Activated CD4-positive, alpha-beta memory T cell treated with anti-CD3 and anti-CD28 coated beads, Interleukin-2, amount 10 ng/mL, durations not matched to agents 7 days and 5 days (primary cell): ENCODE measurements around the gene RAB4B. TPM values are rescaled to one million over a fixed set of nuclear protein-coding genes. Genes with fewer than 3 reads are reported as not detected.
"Not testable (repeated sequence)": the region's sequence is repeated elsewhere in the genome, so short reads cannot be mapped to it uniquely, and the experiment has no call there.

Source experiments
- CTCF ChIA-PET: fragments of 350-600 bp; sonication (Branson Sonifier 250); formaldehyde crosslinking; loops from one replicate; lab custom pipeline; 2021; ENCODE audit warnings: antibody characterized with exemption, inconsistent platforms; lab: Charles Lee
- POLR2A ChIA-PET: fragments of 350-600 bp; sonication (Branson Sonifier 250); formaldehyde crosslinking; loops from one replicate; lab custom pipeline; 2021; ENCODE audit warnings: antibody characterized with exemption; lab: Charles Lee
- DNase-seq: peaks from one replicate; pipeline ENCODE4 v3.0.0-alpha.2; 2020
- H3K27ac Mint-ChIP-seq: one replicate; pipeline ENCODE4 v1.8.0; 2021; ENCODE audit warnings: mild to moderate bottlenecking, mixed read lengths
- H3K27me3 Mint-ChIP-seq: one replicate; pipeline ENCODE4 v1.8.0; 2021; ENCODE audit warnings: mixed read lengths
- H3K36me3 Mint-ChIP-seq: one replicate; pipeline ENCODE4 v1.8.0; 2021; ENCODE audit warnings: low read depth, mixed read lengths
- H3K4me1 Mint-ChIP-seq: one replicate; pipeline ENCODE4 v1.8.0; 2021; ENCODE audit warnings: mixed read lengths
- H3K4me3 Mint-ChIP-seq: one replicate; pipeline ENCODE4 v1.8.0; 2021; ENCODE audit warnings: mild to moderate bottlenecking, mixed read lengths
- H3K9me3 Mint-ChIP-seq: one replicate; pipeline ENCODE4 v1.8.0; 2021; ENCODE audit warnings: mixed read lengths
- total RNA-seq, 2 experiments: library from RNA; stranded (reverse); gene quantifications; one replicate each; pipeline ENCODE4 v1.2.3, GENCODE V29; 2021

RAB4B gene
- total RNA-seq, 2 experiments from 2014 or later = 65.7 to 68.3 TPM

DNA sequence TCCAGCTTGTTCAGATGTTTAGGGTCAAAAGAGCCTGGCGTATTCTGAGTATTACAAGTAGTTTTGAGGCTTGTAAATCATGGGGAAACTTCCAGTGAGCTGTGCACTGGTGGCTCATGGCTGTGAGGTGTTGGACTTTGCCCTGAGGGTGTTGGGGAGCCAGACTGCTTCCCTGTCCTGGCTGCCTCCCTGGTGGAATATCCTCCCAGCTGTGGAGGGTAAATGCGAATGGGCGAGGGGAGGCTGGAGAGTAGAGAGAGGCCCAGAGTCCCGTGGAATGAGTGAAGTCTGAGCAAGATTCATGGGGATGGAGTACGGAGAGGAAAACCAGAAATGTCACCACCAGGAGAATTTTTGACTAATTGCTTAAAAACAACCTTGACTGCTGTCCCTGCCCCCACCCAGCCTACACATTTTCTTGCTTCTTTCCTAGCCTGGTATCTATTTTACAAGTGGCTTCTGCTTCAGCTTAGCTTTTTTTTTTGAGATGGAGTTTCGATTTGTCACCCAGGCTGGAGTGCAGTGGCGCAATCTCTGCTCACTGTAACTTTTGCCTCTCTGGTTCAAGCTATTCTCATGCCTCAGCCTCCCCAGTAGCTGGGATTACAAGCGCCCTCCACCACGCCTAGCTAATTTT, 23.3 kb upstream of the RAB4B start:
- CTCF ChIA-PET = interaction anchor here (0.8 to 7.8 kb wide), 6 partner anchors 23 to 92 kb away, joined by 3 to 48 read pairs (median 7); partner anchors contain the start of genes EGLN2 and RAB4B
- POLR2A ChIA-PET = interaction anchor here (1.0 to 14.2 kb wide), 7 partner anchors 9 to 149 kb away, joined by 3 to 244 read pairs (median 17); partner anchors contain the start of genes COQ8B, EGLN2, ITPKC and MIA
- peak; percentile 56 for DNase-seq
- H3K4me3 Mint-ChIP-seq = peak overlapping the region; percentile 79
- peaks cover 56% of the 10 kb centered on the region for H3K4me1 Mint-ChIP-seq
- peak overlapping the region; percentile 91 for H3K27ac Mint-ChIP-seq
- H3K9me3 Mint-ChIP-seq = no peaks in the 10 kb centered on the region
- no peaks in the 10 kb centered on the region for H3K27me3 Mint-ChIP-seq
- peaks cover 74% of the 10 kb centered on the region for H3K36me3 Mint-ChIP-seq

DNA sequence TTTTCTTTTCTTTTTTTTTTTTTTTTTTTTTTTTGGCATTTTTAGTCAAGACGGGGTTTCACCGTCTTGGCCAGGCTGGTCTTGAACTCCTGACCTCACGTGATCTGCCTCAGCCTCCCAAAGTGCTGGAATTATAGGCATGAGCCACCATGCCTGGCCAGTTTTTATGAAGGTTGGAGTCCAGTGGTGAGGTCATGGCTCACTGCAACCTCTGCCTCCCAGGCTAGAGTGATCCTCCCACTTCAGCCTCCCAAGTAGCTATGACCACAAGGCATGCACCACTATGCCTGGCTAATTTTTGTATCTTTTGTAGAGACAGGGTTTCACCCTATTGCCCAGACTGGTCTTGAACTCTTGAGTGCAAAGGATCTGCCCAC, 22.8 kb upstream of the RAB4B start:
- H3K27me3 Mint-ChIP-seq = no peaks in the 10 kb centered on the region
- DNase-seq = no peak
- H3K36me3 Mint-ChIP-seq = peaks cover 73% of the 10 kb centered on the region
- CTCF ChIA-PET = interaction anchor here (0.6 to 7.8 kb wide), 5 partner anchors 22 to 679 kb away, joined by 3 to 48 read pairs (median 6); partner anchors contain the start of gene RAB4B
- H3K9me3 Mint-ChIP-seq = no peaks in the 10 kb centered on the region
- H3K4me3 Mint-ChIP-seq = peak overlapping the region; percentile 79
- H3K4me1 Mint-ChIP-seq = peaks cover 54% of the 10 kb centered on the region
- peak overlapping the region; percentile 75 for H3K27ac Mint-ChIP-seq
- POLR2A ChIA-PET = interaction anchor here (1.4 to 14.2 kb wide), 5 partner anchors 16 to 51 kb away, joined by 3 to 244 read pairs (median 34); partner anchors contain the start of genes COQ8B, EGLN2, ITPKC and MIA

DNA sequence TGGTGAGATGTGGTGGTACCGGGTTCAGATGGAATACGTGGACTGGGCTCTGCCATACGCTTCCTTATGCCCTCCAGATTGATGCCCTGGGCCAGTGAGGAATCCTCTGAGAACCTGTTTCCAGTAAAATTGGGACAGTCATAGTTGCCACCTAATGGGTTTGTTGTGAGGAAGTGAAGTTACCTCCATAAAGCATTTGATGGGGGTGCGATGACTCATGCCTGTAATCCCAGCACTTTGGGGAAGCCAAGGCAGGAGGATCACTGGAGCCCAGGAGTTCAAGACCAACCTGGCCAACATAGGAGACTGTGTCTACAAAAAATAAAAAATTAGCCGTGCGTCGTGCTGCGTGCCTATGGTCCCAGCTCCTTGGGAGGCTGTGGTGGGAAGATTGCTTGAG, 22.3 kb upstream of the RAB4B start:
- Mint-ChIP-seq H3K4me3 (peak overlapping the region; percentile 79), H3K4me1 (peaks cover 57% of the 10 kb centered on the region), H3K9me3 (no peaks in the 10 kb centered on the region), H3K27ac (peak overlapping the region; percentile 75), H3K36me3 (peaks cover 76% of the 10 kb centered on the region), H3K27me3 (no peaks in the 10 kb centered on the region)
- DNase-seq = no peak
- CTCF ChIA-PET = interaction anchor here (0.6 to 7.8 kb wide), 5 partner anchors 22 to 678 kb away, joined by 4 to 48 read pairs (median 6); partner anchors contain the start of gene RAB4B
- POLR2A ChIA-PET = interaction anchor here (1.0 to 14.2 kb wide), 7 partner anchors 11 to 50 kb away, joined by 3 to 244 read pairs (median 15); partner anchors contain the start of genes COQ8B, EGLN2, ITPKC and MIA

DNA sequence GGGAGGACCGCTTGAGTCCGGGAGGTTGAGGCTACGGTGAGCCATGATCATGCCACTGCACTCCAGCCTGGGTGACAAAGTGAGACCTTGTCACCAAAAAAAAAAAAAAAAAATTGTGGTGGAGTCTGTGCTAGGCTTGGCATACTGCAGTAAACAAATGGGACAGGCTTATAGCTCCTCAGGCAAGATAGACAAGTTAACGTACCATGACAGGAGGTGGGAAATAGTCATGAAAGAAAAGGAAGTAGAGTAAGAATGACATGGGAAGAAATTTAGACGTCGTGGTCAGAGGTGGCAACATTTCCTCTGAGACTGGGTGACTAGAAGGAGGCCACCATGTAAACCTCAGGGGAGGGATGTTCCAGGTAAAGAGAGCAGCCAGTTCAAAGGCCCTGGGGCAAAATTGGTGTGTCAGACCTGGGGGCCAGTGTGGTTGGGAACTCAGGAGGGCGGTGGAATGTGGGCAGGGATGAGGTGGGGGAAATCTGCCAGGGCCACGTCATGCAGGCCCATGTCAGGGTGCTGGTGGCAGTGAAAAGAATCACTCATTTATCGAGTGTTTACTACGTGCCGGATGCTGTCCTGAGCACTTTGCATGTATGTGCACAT, 21.4 kb upstream of the RAB4B start:
- Mint-ChIP-seq H3K4me3 (peak overlapping the region; percentile 31), H3K27ac (peak overlapping the region; percentile 75), H3K4me1 (peaks cover 60% of the 10 kb centered on the region), H3K36me3 (peaks cover 76% of the 10 kb centered on the region), H3K27me3 (no peaks in the 10 kb centered on the region), H3K9me3 (no peaks in the 10 kb centered on the region)
- ChIA-PET CTCF (interaction anchor here (1.2 to 7.8 kb wide), 3 partner anchors 21 to 122 kb away, joined by 4 to 48 read pairs (median 40); partner anchors contain the start of gene RAB4B), POLR2A (interaction anchor here (1.0 to 14.2 kb wide), 5 partner anchors 10 to 49 kb away, joined by 3 to 244 read pairs (median 6); partner anchors contain the start of genes EGLN2, MIA and RAB4B)
- DNase-seq = peak; percentile 43

DNA sequence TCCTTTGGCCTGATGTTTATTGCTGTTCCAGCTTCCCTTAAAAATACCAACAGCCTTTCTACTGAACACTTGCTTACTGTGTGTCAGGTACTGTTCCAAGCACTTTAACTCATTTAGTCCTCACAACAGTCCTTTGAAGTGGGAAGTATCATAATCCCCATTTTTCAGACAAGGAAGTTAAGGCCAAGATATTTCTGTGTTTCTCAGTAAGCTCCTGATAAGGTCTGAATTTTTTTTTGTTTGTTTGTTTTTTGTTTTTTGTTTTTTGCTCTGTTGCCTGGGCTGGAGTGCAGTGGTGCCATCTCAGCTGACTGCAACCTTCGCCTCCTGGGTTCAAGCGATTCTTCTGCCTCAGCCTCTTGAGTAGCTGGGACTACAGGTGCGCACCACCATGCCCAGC, 19.6 kb upstream of the RAB4B start:
- H3K27ac Mint-ChIP-seq = no peak overlapping the region
- H3K4me3 Mint-ChIP-seq = no peak overlapping the region
- ChIA-PET CTCF (interaction anchor here (0.8 to 1.6 kb wide), 2 partner anchors 9 to 48 kb away, joined by 3 read pairs; no protein-coding TSS in a partner anchor), POLR2A (interaction anchor here (1.1 to 14.2 kb wide), 3 partner anchors 8 to 44 kb away, joined by 3 to 244 read pairs (median 15); partner anchors contain the start of genes MIA and RAB4B)
- H3K4me1 Mint-ChIP-seq = peaks cover 62% of the 10 kb centered on the region
- H3K9me3 Mint-ChIP-seq = no peaks in the 10 kb centered on the region
- H3K36me3 Mint-ChIP-seq = peaks cover 83% of the 10 kb centered on the region
- DNase-seq = no peak
- H3K27me3 Mint-ChIP-seq = no peaks in the 10 kb centered on the region

DNA sequence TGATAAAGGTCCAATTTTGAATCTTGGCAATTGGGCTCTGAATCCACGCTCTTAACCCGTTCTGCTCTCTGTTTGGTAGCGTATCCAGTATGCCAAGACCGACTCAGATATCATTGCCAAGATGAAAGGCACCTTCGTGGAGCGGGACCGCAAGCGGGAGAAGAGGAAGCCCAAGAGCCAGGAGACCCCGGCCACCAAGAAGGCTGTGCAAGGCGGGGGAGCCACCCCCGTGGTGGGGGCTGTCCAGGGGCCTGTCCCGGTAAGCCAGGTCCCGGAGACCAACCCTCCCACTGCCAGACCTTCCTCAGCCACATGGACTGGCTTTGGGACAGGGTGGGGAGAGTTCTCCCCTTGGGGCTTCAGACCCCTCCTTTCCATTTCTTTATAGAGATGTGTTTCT, 18.7 kb upstream of the RAB4B start:
- H3K4me1 Mint-ChIP-seq = peaks cover 66% of the 10 kb centered on the region
- H3K27me3 Mint-ChIP-seq = no peaks in the 10 kb centered on the region
- H3K4me3 Mint-ChIP-seq = no peak overlapping the region
- ChIA-PET CTCF (no interaction called here), POLR2A (interaction anchor here (14.2 kb wide), 1 partner anchor 18 kb away, joined by 244 read pairs; the partner anchor contains the start of genes MIA and RAB4B)
- H3K36me3 Mint-ChIP-seq = peaks cover 87% of the 10 kb centered on the region
- H3K27ac Mint-ChIP-seq = peak overlapping the region; percentile 2
- H3K9me3 Mint-ChIP-seq = no peaks in the 10 kb centered on the region
- no peak for DNase-seq

DNA sequence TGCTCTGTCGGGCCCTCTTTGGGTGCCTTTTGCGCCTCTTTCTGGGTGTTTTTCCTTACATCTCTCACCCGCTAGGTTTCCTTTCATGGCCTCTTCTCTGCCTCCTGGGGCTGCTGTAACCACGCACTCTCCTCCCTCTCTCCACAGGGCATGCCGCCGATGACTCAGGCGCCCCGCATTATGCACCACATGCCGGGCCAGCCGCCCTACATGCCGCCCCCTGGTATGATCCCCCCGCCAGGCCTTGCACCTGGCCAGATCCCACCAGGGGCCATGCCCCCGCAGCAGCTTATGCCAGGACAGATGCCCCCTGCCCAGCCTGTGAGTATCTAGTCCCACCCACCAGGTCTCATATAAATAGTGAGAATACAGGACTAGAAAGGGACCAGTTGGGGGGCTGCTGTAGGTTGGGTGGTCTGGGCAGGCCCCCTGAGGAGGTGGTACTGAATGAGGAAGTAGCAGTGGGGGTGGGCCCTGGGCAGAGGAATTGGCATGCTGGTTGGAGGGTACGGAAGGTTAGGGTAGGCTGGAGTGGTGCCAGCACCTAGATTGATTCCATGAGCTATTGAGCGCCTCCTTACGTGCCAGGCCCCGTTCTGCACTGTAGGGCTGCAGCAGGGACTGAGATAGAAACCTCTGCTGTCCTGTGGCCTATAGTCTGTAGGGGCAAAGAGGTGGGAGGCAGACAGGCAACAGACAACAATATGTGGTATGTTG, 15.1 kb upstream of the RAB4B start:
- no peaks in the 10 kb centered on the region for H3K9me3 Mint-ChIP-seq
- H3K4me3 Mint-ChIP-seq = no peak overlapping the region
- H3K27me3 Mint-ChIP-seq = no peaks in the 10 kb centered on the region
- DNase-seq = no peak
- CTCF ChIA-PET = no interaction called here
- POLR2A ChIA-PET = interaction anchor here (1.0 to 1.3 kb wide), 2 partner anchors 9 to 13 kb away, joined by 4 read pairs; partner anchors contain the start of gene ACTMAP
- peaks cover 44% of the 10 kb centered on the region for H3K4me1 Mint-ChIP-seq
- peak overlapping the region; percentile 34 for H3K27ac Mint-ChIP-seq
- H3K36me3 Mint-ChIP-seq = peaks cover 82% of the 10 kb centered on the region

DNA sequence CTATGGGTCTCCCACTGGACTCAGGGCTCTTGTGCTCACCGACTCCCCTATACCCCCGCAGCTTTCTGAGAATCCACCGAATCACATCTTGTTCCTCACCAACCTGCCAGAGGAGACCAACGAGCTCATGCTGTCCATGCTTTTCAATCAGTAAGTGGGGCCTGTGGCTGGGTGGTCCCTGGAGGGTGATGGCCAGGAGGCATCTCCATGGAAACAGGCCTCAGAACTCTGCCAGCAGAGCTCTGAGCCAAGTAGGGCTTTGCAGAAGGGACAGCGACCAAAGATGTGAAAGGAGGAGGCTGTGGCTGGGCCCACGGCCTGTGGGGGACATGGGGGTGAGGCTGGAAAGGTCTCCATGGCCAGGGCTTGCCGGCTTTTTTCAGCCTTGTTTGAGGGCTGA, 14.5 kb upstream of the RAB4B start:
- H3K27me3 Mint-ChIP-seq = no peaks in the 10 kb centered on the region
- DNase-seq = no peak
- no peak overlapping the region for H3K4me3 Mint-ChIP-seq
- no peak overlapping the region for H3K27ac Mint-ChIP-seq
- ChIA-PET POLR2A (interaction anchor here (1.0 to 1.3 kb wide), 2 partner anchors 9 to 14 kb away, joined by 4 read pairs; partner anchors contain the start of gene ACTMAP), CTCF (no interaction called here)
- no peaks in the 10 kb centered on the region for H3K9me3 Mint-ChIP-seq
- H3K4me1 Mint-ChIP-seq = peaks cover 39% of the 10 kb centered on the region
- H3K36me3 Mint-ChIP-seq = peaks cover 76% of the 10 kb centered on the region

DNA sequence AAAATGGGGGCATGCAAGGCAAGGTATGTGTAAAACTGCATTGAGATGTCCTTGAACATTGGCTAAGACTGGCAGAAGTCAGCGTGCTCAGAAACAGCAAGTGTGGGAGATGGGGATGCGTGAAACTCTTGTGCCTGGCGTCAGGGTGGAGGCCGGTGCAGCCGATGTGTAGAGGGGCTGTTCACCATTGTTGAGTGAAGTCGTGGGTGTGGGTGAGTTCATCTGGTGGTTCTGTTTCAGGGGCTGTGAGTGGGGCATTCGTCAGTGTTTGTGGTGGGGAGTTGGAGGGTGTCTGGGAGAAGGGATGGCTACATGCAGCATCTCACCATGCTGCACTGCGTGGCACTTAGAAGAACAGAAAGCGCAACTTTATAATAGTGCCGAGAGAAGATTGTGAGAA, 14.1 kb upstream of the RAB4B start:
- no peak for DNase-seq
- POLR2A ChIA-PET = interaction anchor here (1.3 kb wide), 1 partner anchor 10 kb away, joined by 4 read pairs; no protein-coding TSS in a partner anchor
- Mint-ChIP-seq H3K27me3 (no peaks in the 10 kb centered on the region), H3K27ac (peak overlapping the region; percentile 4), H3K4me3 (no peak overlapping the region), H3K9me3 (no peaks in the 10 kb centered on the region), H3K36me3 (peaks cover 78% of the 10 kb centered on the region), H3K4me1 (peaks cover 39% of the 10 kb centered on the region)
- CTCF ChIA-PET = no interaction called here

DNA sequence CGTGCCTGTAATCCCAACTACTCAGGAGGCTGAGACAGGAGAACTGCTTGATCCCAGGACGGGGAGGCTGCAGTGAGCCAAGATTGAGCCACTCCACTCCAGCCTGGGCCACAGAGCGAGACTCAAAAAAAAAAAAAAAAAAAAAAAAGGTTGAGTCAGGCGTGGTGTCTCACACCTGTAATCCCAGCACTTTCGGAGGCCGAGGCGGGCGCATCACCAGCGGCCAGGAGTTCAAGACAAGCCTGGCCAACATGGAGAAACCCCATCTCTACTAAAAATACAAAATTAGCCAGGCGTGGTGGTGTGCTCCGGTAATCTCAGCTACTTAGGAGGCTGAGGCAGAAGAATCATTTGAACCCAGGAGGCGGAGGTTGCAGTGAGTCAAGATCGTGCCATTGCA, 11.7 kb upstream of the RAB4B start:
- H3K4me1 Mint-ChIP-seq = peaks cover 35% of the 10 kb centered on the region
- not testable (repeated sequence) for H3K27ac Mint-ChIP-seq, DNase-seq, H3K27me3 Mint-ChIP-seq, H3K9me3 Mint-ChIP-seq, H3K4me3 Mint-ChIP-seq
- CTCF ChIA-PET = interaction anchor here (1.2 kb wide), 1 partner anchor 9 kb away, joined by 3 read pairs; no protein-coding TSS in a partner anchor
- H3K36me3 Mint-ChIP-seq = peaks cover 69% of the 10 kb centered on the region
- POLR2A ChIA-PET = interaction anchor here (1.1 to 2.6 kb wide), 4 partner anchors 9 to 16 kb away, joined by 3 to 15 read pairs (median 6); partner anchors contain the start of genes ACTMAP, RAB4B and SNRPA

DNA sequence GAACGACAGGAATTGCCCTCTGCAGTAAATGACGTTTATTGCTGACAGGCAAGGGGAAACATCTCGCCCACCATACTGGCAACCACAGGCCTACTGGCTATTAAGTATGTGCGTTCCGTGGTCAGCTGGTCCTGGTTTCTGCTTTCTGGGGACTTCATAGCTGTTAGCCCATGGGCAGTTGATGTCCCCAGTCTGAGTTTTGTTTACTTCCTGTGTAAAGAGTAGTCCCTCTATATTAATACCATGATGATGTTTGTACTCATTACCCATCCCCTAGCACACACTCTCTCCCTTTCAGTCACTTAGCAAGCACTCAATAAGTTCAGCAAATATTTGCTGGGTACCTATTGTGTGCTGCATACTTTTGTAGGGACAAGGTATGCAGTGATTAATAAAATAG, 9.2 kb upstream of the RAB4B start:
- no peak for DNase-seq
- CTCF ChIA-PET = no interaction called here
- no peak overlapping the region for H3K27ac Mint-ChIP-seq
- peaks cover 23% of the 10 kb centered on the region for H3K4me1 Mint-ChIP-seq
- H3K27me3 Mint-ChIP-seq = no peaks in the 10 kb centered on the region
- POLR2A ChIA-PET = interaction anchor here (1.7 kb wide), 1 partner anchor 10 kb away, joined by 7 read pairs; the partner anchor contains the start of gene RAB4B
- H3K9me3 Mint-ChIP-seq = no peaks in the 10 kb centered on the region
- H3K36me3 Mint-ChIP-seq = peaks cover 46% of the 10 kb centered on the region
- no peak overlapping the region for H3K4me3 Mint-ChIP-seq
